Measurements from ENCODE around the gene DNAJC22. TPM values are rescaled to one million over a fixed set of nuclear protein-coding genes. Genes with fewer than 3 reads are reported as not detected.
A peak's percentile ranks its signal among the peaks of the same experiment; 100 is the strongest.

The DNAJC22 gene
- polyA plus RNA-seq, 3 donors = not detected

DNA sequence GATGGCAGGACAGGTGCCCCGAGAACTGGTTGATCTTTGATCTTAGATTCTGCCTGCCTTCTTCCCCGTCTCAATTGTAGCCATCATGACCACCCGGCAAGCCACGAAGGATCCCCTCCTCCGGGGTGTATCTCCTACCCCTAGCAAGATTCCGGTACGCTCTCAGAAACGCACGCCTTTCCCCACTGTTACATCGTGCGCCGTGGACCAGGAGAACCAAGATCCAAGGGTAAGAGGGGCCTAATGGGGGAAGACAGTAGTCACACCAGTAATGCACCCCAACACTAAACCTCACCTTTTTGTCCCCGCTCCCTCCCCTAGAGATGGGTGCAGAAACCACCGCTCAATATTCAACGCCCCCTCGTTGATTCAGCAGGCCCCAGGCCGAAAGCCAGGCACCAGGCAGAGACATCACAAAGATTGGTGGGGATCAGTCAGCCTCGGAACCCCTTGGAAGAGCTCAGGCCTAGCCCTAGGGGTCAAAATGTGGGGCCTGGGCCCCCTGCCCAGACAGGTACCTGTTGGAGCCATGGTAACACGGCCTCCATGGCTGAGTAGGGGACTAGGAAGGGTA lies 23.1 kb upstream of the DNAJC22 start:
- Mint-ChIP-seq H3K36me3 (peaks cover 16 to 38% of the 10 kb centered on the region in 2 donors), H3K4me1 (peaks cover 21% of the 10 kb centered on the region), H3K27ac (peak overlapping the region in 4 of 7 donors; percentile 79 to 93 (median 90)), H3K9me3 (no peaks in the 10 kb centered on the region), H3K27me3 (ENCODE audit: low read depth in 3 of 3) (peaks cover 2 to 7% (median 5%) of the 10 kb centered on the region in 3 donors), H3K4me3 (peak overlapping the region; percentile 97 to 100)
- Histone ChIP-seq H3K4me1 (ENCODE audit: control insufficient read depth in 1 of 2, insufficient read depth in 2 of 2, low read length in 2 of 2) (peaks cover 17 to 21% of the 10 kb centered on the region in 2 donors), H3K4me2 (replicated peaks; ENCODE audit: extremely low read depth, low read length, poor library complexity, severe bottlenecking) (peak overlapping the region; percentile 87), H3K36me3 (replicated peaks in 1 of 2; ENCODE audit: control insufficient read depth in 1 of 2, insufficient read depth in 2 of 2, low read length in 2 of 2) (peaks cover 7 to 30% of the 10 kb centered on the region in 2 donors), H3K9ac (ENCODE audit: insufficient read depth, low read length, poor library complexity, severe bottlenecking) (peak overlapping the region; percentile 53), H3K27me3 (ENCODE audit: control insufficient read depth in 2 of 2, insufficient read depth in 2 of 2, low read length in 2 of 2) (no peaks in the 10 kb centered on the region), H3K9me3 (replicated peaks in 1 of 2; ENCODE audit: control insufficient read depth in 1 of 2, insufficient read depth in 1 of 2, low read length in 2 of 2) (no peaks in the 10 kb centered on the region), H3K27ac (ENCODE audit: low read depth in 1 of 2, low read length in 2 of 2) (peak overlapping the region in 1 of 2 donors; percentile 46), H3K79me2 (ENCODE audit: insufficient read depth, low read length) (peaks cover 19% of the 10 kb centered on the region), H3K4me3 (replicated peaks in 1 of 3; ENCODE audit: low read depth in 2 of 3, low read length in 3 of 3) (peak overlapping the region; percentile 63 to 80 (median 64)), H2AFZ (ENCODE audit: insufficient read depth, low read depth, low read length, poor library complexity, severe bottlenecking) (peak overlapping the region; percentile 87), H4K20me1 (ENCODE audit: insufficient read depth, low read length) (no peaks in the 10 kb centered on the region)
- WGBS (ENCODE audit: insufficient coverage) = 41% methylated on average over 7 of the region's 19 CpGs
- TF ChIP-seq, protein P1, sequence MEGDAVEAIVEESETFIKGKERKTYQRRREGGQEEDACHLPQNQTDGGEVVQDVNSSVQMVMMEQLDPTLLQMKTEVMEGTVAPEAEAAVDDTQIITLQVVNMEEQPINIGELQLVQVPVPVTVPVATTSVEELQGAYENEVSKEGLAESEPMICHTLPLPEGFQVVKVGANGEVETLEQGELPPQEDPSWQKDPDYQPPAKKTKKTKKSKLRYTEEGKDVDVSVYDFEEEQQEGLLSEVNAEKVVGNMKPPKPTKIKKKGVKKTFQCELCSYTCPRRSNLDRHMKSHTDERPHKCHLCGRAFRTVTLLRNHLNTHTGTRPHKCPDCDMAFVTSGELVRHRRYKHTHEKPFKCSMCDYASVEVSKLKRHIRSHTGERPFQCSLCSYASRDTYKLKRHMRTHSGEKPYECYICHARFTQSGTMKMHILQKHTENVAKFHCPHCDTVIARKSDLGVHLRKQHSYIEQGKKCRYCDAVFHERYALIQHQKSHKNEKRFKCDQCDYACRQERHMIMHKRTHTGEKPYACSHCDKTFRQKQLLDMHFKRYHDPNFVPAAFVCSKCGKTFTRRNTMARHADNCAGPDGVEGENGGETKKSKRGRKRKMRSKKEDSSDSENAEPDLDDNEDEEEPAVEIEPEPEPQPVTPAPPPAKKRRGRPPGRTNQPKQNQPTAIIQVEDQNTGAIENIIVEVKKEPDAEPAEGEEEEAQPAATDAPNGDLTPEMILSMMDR (IDR thresholded peaks at IDR 0.05) = no peak
- intact Hi-C loops (cut with micrococcal nuclease) = no loop called here
- no peak for DNase-seq

DNA sequence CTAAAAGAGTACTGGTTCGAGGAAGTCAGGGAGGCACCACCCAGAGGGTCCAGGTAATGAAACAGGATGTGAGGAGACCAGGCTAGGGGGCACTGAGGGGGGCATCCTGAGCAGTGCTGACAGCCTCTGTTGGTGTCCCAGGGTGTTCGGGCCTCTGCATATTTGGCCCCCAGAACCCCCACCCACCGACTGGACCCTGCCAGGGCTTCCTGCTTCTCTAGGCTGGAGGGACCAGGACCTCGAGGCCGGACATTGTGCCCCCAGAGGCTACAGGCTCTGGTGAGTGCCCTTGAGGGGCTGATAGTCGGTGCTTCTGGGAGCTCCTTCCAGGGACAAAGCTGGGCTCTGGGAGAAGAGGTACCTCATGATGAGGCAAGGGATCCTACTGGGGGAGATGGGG lies 21.1 kb upstream of the DNAJC22 start:
- Mint-ChIP-seq H3K27me3 (ENCODE audit: low read depth in 3 of 3) (peaks cover 0 to 8% (median 5%) of the 10 kb centered on the region in 3 donors), H3K27ac (peak overlapping the region in 1 of 7 donors; percentile 50), H3K36me3 (peaks cover 33 to 58% of the 10 kb centered on the region in 2 donors)

More for the DNA sequence above, 21.1 kb upstream of the DNAJC22 start:
- Histone ChIP-seq H3K36me3 (replicated peaks in 1 of 2; ENCODE audit: control insufficient read depth in 1 of 2, insufficient read depth in 2 of 2, low read length in 2 of 2) (peaks cover 16 to 49% of the 10 kb centered on the region in 2 donors), H2AFZ (ENCODE audit: insufficient read depth, low read depth, low read length, poor library complexity, severe bottlenecking) (no peak overlapping the region), H4K20me1 (ENCODE audit: insufficient read depth, low read length) (no peaks in the 10 kb centered on the region), H3K4me2 (replicated peaks; ENCODE audit: extremely low read depth, low read length, poor library complexity, severe bottlenecking) (no peak overlapping the region), H3K9ac (ENCODE audit: insufficient read depth, low read length, poor library complexity, severe bottlenecking) (no peak overlapping the region), H3K27ac (ENCODE audit: low read depth in 1 of 2, low read length in 2 of 2) (no peak overlapping the region), H3K4me1 (ENCODE audit: control insufficient read depth in 1 of 2, insufficient read depth in 2 of 2, low read length in 2 of 2) (peaks cover 17 to 21% of the 10 kb centered on the region in 2 donors), H3K9me3 (replicated peaks in 1 of 2; ENCODE audit: control insufficient read depth in 1 of 2, insufficient read depth in 1 of 2, low read length in 2 of 2) (no peaks in the 10 kb centered on the region), H3K4me3 (replicated peaks in 1 of 3; ENCODE audit: low read depth in 2 of 3, low read length in 3 of 3) (no peak overlapping the region), H3K79me2 (ENCODE audit: insufficient read depth, low read length) (peaks cover 19% of the 10 kb centered on the region), H3K27me3 (ENCODE audit: control insufficient read depth in 2 of 2, insufficient read depth in 2 of 2, low read length in 2 of 2) (no peaks in the 10 kb centered on the region)
- Mint-ChIP-seq H3K4me3 (no peak overlapping the region), H3K4me1 (peaks cover 21% of the 10 kb centered on the region), H3K9me3 (no peaks in the 10 kb centered on the region)
- no peak for DNase-seq
- 97% methylated on average over 5 of the region's 6 CpGs for WGBS (ENCODE audit: insufficient coverage)
- TF ChIP-seq, protein P1 (IDR thresholded peaks at IDR 0.05) = no peak
- intact Hi-C loops (cut with micrococcal nuclease) = no loop called here

Measured in CD14-positive monocyte (primary cell).